ENCODE measurements around the gene TMEM186.
"Not testable (repeated sequence)": the region's sequence is repeated elsewhere in the genome, so short reads cannot be mapped to it uniquely, and the experiment has no call there.

TMEM186 gene, protein sequence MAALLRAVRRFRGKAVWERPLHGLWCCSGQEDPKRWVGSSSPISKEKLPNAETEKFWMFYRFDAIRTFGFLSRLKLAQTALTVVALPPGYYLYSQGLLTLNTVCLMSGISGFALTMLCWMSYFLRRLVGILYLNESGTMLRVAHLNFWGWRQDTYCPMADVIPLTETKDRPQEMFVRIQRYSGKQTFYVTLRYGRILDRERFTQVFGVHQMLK

GRCh38 chr16:8797364-8798173, at the start of gene TMEM186, which contains the start of gene PMM2:
Gene TMEM186 (minus strand): TSS chr16:8797639. CDS start chr16:8797614, 25 bp downstream.
Gene PMM2 (plus strand): TSS chr16:8797839. CDS start chr16:8797883, 44 bp downstream.
- DNase-seq, result peak; percentile 95

- no peak for DNase-seq
These were observed 49.7 kb upstream of the TMEM186 start for GRCh38 chr16:8847145-8847544.

DNA sequence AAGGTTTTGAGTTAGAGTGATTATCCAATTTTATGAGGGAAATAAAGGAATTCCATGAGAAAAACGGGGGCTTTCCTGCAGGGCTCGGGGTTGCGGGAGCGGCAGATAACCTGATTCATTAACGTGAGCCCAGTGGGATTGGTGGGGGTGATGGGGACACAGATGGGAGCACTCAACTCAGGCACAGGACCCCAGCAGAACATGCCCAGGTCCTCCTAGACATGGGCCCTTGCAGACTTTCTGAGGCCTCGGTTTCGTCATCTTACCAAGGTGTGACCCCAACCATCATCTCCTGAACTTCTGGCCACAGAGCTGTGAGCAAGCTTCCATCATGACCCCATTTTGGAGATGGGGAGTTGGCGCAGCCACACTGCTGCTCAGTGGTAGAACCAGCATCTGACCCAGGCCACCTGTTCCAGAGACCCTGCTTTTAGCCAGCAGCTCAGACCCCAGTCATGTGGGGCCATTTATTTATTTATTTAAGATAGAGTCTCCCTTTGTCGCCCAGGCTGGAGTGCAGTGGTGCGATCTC, 49.0 kb upstream of the TMEM186 start:
- no peak for DNase-seq

GRCh38 chr16:8845699-8846298, 48.4 kb upstream of the TMEM186 start:
- DNase-seq, result no peak

- DNase-seq, result not testable (repeated sequence)
These were observed 45.9 kb upstream of the TMEM186 start for GRCh38 chr16:8843296-8843695.

GRCh38 chr16:8842016-8842415, 44.6 kb upstream of the TMEM186 start:
- not testable (repeated sequence) for DNase-seq

GRCh38 chr16:8837594-8837993, 40.2 kb upstream of the TMEM186 start:
- DNase-seq, result not testable (repeated sequence)

DNA sequence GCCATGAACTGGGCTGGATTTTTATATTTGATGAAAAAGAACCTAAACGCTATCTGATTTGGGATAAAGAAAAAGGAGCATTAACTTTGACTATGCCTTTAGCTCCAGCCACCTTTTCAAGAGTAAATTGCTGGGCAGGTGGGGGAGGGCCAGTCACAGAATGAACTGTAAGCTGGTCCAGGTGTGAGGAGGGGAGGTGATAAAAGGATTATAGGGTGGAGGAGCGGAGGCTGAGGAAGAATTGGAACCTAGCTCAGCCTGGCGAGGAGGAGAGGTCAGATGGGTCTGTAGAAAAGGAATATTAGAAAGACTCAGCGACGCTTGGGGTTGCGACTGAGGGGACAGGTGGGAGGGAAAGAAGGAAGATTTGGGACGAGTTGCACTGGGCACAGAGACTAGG, 39.4 kb upstream of the TMEM186 start:
- not testable (repeated sequence) for DNase-seq

- no peak for DNase-seq
These were observed 35.3 kb upstream of the TMEM186 start for GRCh38 chr16:8832717-8833105.

GRCh38 chr16:8831871-8832716, 34.7 kb upstream of the TMEM186 start:
- DNase-seq, result no peak

- no peak for DNase-seq
These were observed 34.0 kb upstream of the TMEM186 start for GRCh38 chr16:8831450-8831849.

- DNase-seq, result no peak
These were observed 31.2 kb upstream of the TMEM186 start for GRCh38 chr16:8828541-8829165.

DNA sequence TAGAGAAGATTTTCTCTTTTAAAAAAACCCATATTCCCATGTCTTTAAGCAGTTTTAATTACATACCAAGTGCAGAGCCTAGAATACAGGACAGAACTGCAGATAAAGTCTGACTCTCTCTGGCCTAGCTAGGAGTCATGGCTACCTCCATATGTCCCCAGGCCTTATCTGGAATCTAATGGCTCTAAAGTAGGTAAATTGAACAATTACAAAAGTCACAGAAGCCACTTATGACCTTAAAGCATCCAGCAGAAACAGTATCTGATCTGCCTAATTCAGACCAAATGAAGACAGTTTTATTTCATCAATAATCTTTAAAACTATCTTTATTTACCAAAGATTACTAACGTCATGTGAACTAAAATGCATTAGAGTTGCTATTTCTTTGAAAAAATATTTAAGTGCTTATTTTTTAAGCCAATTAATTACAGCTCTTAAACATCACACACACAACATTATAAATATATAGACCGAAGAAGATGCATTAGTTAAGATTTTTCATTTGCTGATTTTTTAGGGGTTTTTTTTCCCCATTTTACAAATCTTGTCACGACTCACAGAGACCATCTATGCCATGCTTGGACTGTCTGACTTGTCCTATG, 28.9 kb upstream of the TMEM186 start:
- DNase-seq, result no peak

DNA sequence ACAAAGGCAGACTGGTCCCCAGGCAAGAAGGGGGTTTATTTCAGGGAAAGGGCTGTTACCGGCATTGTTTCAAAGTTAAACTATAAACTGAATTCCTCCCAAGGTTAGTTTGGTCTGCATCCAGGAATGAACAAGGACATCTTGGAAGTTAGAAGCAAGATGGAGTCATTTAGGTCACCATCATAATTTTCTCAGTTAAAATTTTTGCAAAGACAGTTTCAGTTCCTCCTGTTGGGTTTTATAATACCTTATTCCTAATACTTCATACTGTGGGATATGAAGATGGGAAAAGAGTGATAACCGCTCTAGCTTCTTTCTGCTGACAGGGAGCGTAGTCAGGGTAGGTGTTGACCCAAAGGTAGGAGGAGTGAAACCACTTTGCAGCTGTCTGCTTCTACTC, 25.0 kb upstream of the TMEM186 start:
- DNase-seq, result no peak

- no peak for DNase-seq
These were observed 22.1 kb upstream of the TMEM186 start for GRCh38 chr16:8819411-8820034.

GRCh38 chr16:8818504-8819270, 21.2 kb upstream of the TMEM186 start:
- no peak for DNase-seq

GRCh38 chr16:8816967-8817655, 19.7 kb upstream of the TMEM186 start:
- peak; percentile 2 for DNase-seq

GRCh38 chr16:8814095-8814806, 16.8 kb upstream of the TMEM186 start:
- no peak for DNase-seq

All from CD4-positive, alpha-beta T cell treated with Interleukin-4 for 4 hours (primary cell).